Mammary epithelial cell (primary cell): ENCODE results near the gene ELOVL6.

Source experiments
- CTCF ChIP-seq, 2 donors: IDR thresholded peaks in 1 of 2; conservative IDR thresholded peaks in 1 of 2; 2 replicates each; pipeline ENCODE4 v1.5.1; 2011 to 2012; ENCODE audit warnings: inconsistent platforms in 2 of 2, low read length in 2 of 2, mild to moderate bottlenecking in 2 of 2, control low read depth in 1 of 2, low read depth in 1 of 2; ENCODE audit not compliant: insufficient read depth in 1 of 2; ENCODE audit errors: extremely low read depth in 1 of 2
- EZH2 ChIP-seq: IDR thresholded peaks from 2 replicates; pipeline ENCODE4 v1.6.1; 2012; ENCODE audit warnings: low read length, inconsistent platforms, borderline replicate concordance

DNA sequence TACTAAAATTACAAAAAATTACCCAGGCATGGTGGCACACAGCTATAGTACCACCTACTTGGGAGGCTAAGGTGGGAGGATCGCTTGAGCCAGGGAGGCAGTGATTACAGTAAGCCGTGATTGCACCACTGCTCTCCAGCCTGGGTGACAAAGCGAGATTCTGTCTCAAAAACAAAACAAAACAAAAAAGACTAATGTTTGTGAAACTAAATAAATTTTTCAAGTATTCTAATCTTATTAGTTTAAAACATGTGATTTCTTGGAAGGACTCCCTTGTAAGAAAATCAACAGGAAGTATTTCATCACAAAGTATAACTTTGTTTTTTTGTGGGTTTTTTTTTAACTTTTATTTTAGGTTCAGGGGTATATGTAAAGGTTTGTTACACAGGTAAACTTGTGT lies 196.1 kb downstream of the ELOVL6 start:
- TF ChIP-seq CTCF (conservative IDR thresholded peaks at IDR 0.05 in 1 of 2, IDR thresholded peaks at IDR 0.05 in 1 of 2; ENCODE audit: extremely low read depth in 1 of 2, insufficient read depth in 1 of 2, low read depth in 1 of 2, low read length in 2 of 2): no peak
- no peak for TF ChIP-seq EZH2
